ENCODE results near the gene RFX2.

DNA sequence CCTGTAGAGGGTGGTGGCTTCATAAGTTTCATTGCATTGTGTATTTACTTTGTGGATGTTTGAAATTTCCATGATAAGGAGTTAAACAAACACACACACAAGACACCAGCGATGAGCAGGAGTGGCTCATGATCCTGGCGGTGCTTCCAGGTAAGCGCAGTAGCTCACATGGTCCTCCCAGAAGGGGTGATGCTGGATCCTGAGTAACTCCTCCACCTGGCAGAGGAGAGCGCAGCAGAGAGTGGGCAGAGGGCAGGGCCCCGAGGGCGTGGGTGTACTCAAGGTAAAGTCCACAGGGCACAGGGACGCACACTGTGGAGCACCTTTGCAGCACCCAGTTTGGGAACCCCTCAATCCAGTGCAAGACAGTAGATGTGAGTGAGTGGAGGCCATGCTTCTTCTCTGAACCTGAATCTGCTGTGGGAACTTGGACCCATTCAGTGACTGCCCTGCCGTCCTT, 54.0 kb downstream of the RFX2 start:
- TF ChIP-seq CTCF (IDR thresholded peaks at IDR 0.05; ENCODE audit: low read depth, low read length, poor library complexity, severe bottlenecking) (no peak), EZH2phosphoT487 (IDR thresholded peaks at IDR 0.05; ENCODE audit: borderline replicate concordance, low read length) (no peak)

Data from DOHH2 (cell line).